Measurements from ENCODE around the gene GTF3C1.

The GTF3C1 gene

DNA sequence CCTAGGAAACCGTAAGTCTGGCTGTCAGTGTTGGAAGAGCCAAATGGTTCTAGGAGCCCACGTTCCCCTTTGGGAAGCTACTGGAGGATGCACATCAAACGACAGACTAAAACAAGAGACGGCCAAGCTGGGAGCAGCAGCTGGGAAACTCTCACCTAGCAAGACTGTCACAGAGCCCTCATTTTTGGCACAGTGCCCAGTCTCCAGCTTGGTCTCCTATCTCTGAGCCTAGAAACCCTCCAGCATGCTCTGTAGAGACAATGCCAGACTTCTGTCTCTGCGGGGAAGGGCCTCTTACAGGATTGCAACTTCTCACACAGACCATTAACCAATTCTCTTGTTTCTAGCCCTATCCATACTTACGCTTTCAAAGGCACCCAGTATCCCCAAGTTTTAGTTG lies 23.5 kb downstream of the GTF3C1 start:
- no peak overlapping the region for H3K4me3 ChIP-seq (ENCODE audit: low read depth, low read length)
- DNase-seq (ENCODE audit: low read depth) = no peak
- TF ChIP-seq, protein P1, sequence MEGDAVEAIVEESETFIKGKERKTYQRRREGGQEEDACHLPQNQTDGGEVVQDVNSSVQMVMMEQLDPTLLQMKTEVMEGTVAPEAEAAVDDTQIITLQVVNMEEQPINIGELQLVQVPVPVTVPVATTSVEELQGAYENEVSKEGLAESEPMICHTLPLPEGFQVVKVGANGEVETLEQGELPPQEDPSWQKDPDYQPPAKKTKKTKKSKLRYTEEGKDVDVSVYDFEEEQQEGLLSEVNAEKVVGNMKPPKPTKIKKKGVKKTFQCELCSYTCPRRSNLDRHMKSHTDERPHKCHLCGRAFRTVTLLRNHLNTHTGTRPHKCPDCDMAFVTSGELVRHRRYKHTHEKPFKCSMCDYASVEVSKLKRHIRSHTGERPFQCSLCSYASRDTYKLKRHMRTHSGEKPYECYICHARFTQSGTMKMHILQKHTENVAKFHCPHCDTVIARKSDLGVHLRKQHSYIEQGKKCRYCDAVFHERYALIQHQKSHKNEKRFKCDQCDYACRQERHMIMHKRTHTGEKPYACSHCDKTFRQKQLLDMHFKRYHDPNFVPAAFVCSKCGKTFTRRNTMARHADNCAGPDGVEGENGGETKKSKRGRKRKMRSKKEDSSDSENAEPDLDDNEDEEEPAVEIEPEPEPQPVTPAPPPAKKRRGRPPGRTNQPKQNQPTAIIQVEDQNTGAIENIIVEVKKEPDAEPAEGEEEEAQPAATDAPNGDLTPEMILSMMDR (IDR thresholded peaks at IDR 0.05; ENCODE audit: control insufficient read depth, extremely low read depth, insufficient read depth) = no peak

DNA sequence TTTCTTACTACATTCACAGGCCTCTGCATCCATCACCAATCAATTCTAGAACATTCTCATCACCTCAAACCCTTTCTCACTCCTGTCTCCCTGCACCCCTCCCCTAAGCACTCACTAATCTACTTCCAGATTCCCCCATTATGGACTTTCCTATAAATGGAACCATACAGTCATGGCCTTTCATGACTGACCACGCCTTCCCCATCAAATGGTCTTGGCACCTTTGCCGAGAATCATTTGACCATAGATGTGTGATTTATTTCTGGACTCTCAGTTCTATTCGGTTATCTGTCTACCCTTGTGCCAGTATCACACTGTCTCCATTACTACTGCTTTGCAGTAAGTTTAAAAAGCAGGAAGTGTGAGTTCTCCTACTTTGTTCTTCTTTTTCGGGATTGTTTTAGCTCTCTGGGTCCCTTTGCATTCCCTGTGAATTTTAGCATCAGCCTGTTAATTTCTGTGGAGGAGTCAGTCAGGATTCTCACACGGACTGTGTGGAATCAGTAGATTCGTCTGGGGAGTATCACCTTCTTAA lies 27.5 kb downstream of the GTF3C1 start:
- no peak overlapping the region for H3K4me3 ChIP-seq (ENCODE audit: low read depth, low read length)
- DNase-seq (ENCODE audit: low read depth) = no peak
- TF ChIP-seq, protein P1 (IDR thresholded peaks at IDR 0.05; ENCODE audit: control insufficient read depth, extremely low read depth, insufficient read depth) = no peak

DNA sequence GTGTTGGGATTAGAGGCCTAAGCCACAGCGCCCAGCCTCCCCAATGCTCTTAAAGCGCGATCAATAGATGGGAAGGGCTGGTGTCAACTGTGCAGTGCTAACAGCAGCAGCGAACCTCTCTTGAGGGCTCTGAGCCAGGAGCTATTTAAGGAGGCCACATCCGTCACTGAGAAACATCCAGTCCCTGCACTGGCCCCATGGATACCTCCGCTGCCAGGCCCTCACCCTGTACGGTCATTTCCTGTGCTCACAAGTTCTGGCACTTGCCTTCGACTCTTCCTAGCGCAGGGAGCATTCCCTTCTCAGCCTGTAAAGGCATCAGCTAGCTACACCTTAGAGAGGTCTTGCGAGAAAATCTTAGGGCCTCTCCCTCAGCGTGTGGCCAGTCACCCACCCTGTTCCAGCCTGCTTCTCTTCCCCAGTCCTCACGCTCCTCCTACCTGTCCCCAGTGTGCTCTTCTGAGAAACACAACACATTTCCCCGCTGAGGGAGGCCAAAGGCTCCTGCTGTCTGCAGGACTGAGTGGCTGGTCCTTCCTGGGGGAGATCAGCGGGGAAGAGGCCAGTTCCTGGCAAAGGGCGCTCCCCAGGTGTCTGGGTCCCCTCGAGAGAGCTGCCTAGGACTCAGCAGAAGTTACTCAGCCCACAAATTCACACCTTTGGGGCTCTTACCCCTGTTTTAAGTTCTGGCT lies 28.6 kb downstream of the GTF3C1 start:
- no peak overlapping the region for H3K4me3 ChIP-seq (ENCODE audit: low read depth, low read length)
- TF ChIP-seq, protein P1 (IDR thresholded peaks at IDR 0.05; ENCODE audit: control insufficient read depth, extremely low read depth, insufficient read depth) = no peak
- DNase-seq (ENCODE audit: low read depth) = no peak

DNA sequence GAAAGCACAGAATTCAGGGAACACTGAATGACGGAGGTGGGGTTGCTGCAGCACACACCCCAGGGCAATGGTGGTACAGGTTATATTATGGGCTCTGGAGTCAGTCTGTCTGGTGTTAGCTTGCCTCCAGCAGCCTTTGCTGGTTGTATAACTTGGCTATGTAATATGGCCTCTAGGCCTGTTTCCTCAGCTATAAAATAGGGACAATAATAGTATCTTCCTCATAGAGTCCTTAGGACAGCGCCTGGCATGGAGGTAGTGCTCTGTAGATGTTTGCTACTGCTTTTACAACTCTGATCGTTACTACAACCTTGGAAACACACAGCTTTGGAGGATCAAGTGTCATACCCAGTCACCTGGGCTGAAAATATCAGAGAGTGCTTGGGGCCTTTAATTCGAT lies 31.5 kb downstream of the GTF3C1 start:
- TF ChIP-seq, protein P1 (IDR thresholded peaks at IDR 0.05; ENCODE audit: control insufficient read depth, extremely low read depth, insufficient read depth) = no peak
- no peak for DNase-seq (ENCODE audit: low read depth)

DNA sequence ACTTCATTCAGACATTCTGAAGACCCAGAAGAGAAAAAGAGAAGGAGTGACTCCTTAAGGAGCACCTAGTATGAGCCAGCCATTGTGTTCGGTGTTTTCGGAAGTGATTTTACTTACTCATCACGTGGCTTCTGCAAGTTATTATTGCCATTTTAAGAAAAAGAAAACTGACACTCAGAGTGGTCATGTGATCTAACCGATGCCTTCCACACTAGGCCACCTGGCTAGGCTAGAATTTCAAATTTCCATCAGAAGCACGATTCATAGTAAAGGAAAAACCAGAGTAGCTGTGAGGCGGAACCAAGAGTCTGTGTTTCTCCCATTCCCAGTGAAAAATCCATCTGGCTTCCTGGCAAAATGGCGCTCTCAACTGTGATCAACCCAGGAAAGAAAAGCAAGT lies 32.0 kb downstream of the GTF3C1 start:
- no peak overlapping the region for H3K4me3 ChIP-seq (ENCODE audit: low read depth, low read length)
- DNase-seq (ENCODE audit: low read depth) = no peak
- TF ChIP-seq, protein P1 (IDR thresholded peaks at IDR 0.05; ENCODE audit: control insufficient read depth, extremely low read depth, insufficient read depth) = no peak

More for the DNA sequence above, 31.5 kb downstream of the GTF3C1 start:
- no peak overlapping the region for H3K4me3 ChIP-seq (ENCODE audit: low read depth, low read length)

DNA sequence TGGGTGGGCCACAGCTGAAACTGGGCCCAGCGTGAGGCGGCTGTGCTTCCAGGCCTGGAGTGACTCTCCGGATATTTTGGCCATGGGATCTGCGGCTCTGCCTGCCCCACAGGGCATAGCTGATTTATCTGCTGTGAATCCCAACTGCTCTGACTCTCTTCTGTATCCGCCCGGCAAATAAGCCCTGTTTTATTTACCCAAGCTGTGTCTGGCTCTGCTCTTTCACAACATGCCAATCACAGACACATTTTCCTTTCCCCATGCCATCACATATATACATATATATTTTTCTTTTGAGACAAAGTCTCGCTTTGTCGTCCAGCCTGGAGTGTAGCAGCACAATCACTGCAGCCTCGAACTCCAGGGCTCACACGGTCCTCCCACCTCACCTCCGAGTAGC lies 33.3 kb downstream of the GTF3C1 start:
- no peak for DNase-seq (ENCODE audit: low read depth)
- TF ChIP-seq, protein P1 (IDR thresholded peaks at IDR 0.05; ENCODE audit: control insufficient read depth, extremely low read depth, insufficient read depth) = no peak
- no peak overlapping the region for H3K4me3 ChIP-seq (ENCODE audit: low read depth, low read length)

All from LNCaP clone FGC (cell line).